B cell (primary cell): Measurements from ENCODE around the gene WASHC4.

Source experiments
- CTCF ChIP-seq: fragments of 200-600 bp; IDR thresholded peaks from one replicate; pipeline ENCODE4 v1.8.0; 2022; ENCODE audit warnings: antibody characterized with exemption, mild to moderate bottlenecking
- EZH2 ChIP-seq: IDR thresholded peaks from 2 replicates; pipeline ENCODE4 v1.6.1; 2012; ENCODE audit warnings: borderline replicate concordance, low read depth, mild to moderate bottlenecking, moderate library complexity, low read length; ENCODE audit not compliant: insufficient read depth, poor library complexity, severe bottlenecking

- TF ChIP-seq CTCF = no peak
- TF ChIP-seq EZH2 = no peak
Measured at GRCh38 chr12:105168006-105168405, 60.5 kb downstream of the WASHC4 start.
